Measurements from ENCODE around the gene PPFIA4. TPM values are rescaled to one million over a fixed set of nuclear protein-coding genes. Genes with fewer than 3 reads are reported as not detected.

The PPFIA4 gene
- total and polyA plus RNA-seq, 9 of the 15 experiments (the other 6 are each of a cell fraction or from before 2014, with no cell fraction given), result 0.07 to 12.0 (median 0.70) TPM

DNA sequence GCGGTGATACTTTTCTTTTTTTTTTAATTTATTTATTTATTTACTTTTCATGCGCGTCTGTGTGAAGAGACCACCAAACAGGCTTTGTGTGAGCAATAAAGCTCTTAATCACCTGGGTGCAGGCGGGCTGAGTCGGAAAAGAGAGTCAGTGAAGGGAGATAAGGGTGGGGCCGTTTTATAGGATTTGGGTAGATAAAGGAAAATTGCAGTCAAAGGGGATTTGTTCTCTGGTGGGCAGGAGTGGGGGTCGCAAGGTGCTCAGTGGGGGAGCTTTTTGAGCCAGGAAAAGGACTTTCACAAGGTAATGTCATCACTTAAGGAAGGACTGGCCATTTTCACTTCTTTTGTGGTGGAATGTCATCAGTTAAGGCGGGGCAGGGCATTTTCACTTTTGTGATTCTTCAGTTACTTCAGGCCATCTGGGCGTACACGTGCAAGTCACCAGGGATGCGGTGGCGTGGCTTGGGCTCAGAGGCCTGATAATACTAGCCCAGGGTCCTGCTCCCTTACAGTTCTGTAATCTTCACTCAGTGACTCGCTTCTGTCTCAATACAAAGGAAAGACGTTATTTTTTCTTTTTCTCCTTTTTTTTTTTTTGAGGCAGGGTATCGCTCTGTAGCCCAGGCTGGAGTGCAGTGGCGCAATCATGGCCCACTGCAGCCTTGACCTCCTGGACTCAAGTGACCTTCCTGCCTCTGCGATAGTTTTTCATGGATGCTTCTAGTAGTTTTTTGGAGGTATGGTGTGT is 20.7 kb upstream of the PPFIA4 start (continued):
- TF ChIP-seq, protein P1, sequence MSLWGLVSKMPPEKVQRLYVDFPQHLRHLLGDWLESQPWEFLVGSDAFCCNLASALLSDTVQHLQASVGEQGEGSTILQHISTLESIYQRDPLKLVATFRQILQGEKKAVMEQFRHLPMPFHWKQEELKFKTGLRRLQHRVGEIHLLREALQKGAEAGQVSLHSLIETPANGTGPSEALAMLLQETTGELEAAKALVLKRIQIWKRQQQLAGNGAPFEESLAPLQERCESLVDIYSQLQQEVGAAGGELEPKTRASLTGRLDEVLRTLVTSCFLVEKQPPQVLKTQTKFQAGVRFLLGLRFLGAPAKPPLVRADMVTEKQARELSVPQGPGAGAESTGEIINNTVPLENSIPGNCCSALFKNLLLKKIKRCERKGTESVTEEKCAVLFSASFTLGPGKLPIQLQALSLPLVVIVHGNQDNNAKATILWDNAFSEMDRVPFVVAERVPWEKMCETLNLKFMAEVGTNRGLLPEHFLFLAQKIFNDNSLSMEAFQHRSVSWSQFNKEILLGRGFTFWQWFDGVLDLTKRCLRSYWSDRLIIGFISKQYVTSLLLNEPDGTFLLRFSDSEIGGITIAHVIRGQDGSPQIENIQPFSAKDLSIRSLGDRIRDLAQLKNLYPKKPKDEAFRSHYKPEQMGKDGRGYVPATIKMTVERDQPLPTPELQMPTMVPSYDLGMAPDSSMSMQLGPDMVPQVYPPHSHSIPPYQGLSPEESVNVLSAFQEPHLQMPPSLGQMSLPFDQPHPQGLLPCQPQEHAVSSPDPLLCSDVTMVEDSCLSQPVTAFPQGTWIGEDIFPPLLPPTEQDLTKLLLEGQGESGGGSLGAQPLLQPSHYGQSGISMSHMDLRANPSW (CRISPR knock-in tag; IDR thresholded peaks at IDR 0.05), result peak; percentile 71; the same call in 1 of the 2 replicates
- TF ChIP-seq, protein P2, sequence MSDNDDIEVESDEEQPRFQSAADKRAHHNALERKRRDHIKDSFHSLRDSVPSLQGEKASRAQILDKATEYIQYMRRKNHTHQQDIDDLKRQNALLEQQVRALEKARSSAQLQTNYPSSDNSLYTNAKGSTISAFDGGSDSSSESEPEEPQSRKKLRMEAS (CRISPR knock-in tag; IDR thresholded peaks at IDR 0.05), result peak; percentile 95
- TF ChIP-seq MXI1 (IDR thresholded peaks at IDR 0.05; ENCODE audit: low read depth, low read length) (peak; percentile 49; the same call in 1 of the 2 replicates), BACH1 (tag; IDR thresholded peaks at IDR 0.05) (0 out of 2 replicates have a peak, but pooled peaks have one; percentile 59), CTBP1 (IDR thresholded peaks at IDR 0.05; ENCODE audit: borderline replicate concordance) (peak; percentile 88), TBL1XR1 (IDR thresholded peaks at IDR 0.05; ENCODE audit: low read length in 2 of 2) (0 out of 4 replicates have a peak, but pooled peaks of 1 of the 2 experiments have one; percentile 36), RCOR1 (IDR thresholded peaks at IDR 0.05; ENCODE audit: borderline replicate concordance in 1 of 2, low read depth in 2 of 2, low read length in 2 of 2) (peak in 1 of 2 experiments; percentile 80; a peak in 3 of 4 replicates), PHB2 (IDR thresholded peaks at IDR 0.05; ENCODE audit: low read depth) (peak; percentile 54; the same call in 1 of the 2 replicates), TEAD4 (IDR thresholded peaks at IDR 0.05; ENCODE audit: low read length) (peak; percentile 85), TEAD4 (CRISPR knock-in tag; IDR thresholded peaks at IDR 0.05; ENCODE audit: borderline replicate concordance) (0 out of 2 replicates have a peak, but pooled peaks have one; percentile 64), ZNF668 (CRISPR knock-in tag; IDR thresholded peaks at IDR 0.05) (0 out of 2 replicates have a peak, but pooled peaks have one; percentile 52)
- TF ChIP-seq, protein P3, sequence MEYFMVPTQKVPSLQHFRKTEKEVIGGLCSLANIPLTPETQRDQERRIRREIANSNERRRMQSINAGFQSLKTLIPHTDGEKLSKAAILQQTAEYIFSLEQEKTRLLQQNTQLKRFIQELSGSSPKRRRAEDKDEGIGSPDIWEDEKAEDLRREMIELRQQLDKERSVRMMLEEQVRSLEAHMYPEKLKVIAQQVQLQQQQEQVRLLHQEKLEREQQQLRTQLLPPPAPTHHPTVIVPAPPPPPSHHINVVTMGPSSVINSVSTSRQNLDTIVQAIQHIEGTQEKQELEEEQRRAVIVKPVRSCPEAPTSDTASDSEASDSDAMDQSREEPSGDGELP (CRISPR knock-in tag; IDR thresholded peaks at IDR 0.05; ENCODE audit: borderline replicate concordance), result peak; percentile 91
- TF ChIP-seq, protein P4, sequence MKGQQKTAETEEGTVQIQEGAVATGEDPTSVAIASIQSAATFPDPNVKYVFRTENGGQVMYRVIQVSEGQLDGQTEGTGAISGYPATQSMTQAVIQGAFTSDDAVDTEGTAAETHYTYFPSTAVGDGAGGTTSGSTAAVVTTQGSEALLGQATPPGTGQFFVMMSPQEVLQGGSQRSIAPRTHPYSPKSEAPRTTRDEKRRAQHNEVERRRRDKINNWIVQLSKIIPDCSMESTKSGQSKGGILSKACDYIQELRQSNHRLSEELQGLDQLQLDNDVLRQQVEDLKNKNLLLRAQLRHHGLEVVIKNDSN (CRISPR knock-in tag; IDR thresholded peaks at IDR 0.05), result peak; percentile 62
- TF ChIP-seq, protein P5, sequence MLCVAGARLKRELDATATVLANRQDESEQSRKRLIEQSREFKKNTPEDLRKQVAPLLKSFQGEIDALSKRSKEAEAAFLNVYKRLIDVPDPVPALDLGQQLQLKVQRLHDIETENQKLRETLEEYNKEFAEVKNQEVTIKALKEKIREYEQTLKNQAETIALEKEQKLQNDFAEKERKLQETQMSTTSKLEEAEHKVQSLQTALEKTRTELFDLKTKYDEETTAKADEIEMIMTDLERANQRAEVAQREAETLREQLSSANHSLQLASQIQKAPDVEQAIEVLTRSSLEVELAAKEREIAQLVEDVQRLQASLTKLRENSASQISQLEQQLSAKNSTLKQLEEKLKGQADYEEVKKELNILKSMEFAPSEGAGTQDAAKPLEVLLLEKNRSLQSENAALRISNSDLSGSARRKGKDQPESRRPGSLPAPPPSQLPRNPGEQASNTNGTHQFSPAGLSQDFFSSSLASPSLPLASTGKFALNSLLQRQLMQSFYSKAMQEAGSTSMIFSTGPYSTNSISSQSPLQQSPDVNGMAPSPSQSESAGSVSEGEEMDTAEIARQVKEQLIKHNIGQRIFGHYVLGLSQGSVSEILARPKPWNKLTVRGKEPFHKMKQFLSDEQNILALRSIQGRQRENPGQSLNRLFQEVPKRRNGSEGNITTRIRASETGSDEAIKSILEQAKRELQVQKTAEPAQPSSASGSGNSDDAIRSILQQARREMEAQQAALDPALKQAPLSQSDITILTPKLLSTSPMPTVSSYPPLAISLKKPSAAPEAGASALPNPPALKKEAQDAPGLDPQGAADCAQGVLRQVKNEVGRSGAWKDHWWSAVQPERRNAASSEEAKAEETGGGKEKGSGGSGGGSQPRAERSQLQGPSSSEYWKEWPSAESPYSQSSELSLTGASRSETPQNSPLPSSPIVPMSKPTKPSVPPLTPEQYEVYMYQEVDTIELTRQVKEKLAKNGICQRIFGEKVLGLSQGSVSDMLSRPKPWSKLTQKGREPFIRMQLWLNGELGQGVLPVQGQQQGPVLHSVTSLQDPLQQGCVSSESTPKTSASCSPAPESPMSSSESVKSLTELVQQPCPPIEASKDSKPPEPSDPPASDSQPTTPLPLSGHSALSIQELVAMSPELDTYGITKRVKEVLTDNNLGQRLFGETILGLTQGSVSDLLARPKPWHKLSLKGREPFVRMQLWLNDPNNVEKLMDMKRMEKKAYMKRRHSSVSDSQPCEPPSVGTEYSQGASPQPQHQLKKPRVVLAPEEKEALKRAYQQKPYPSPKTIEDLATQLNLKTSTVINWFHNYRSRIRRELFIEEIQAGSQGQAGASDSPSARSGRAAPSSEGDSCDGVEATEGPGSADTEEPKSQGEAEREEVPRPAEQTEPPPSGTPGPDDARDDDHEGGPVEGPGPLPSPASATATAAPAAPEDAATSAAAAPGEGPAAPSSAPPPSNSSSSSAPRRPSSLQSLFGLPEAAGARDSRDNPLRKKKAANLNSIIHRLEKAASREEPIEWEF (CRISPR knock-in tag; IDR thresholded peaks at IDR 0.05), result peak; percentile 39; the same call in 1 of the 2 replicates
